Activated CD8-positive, alpha-beta T cell treated with anti-CD3 and anti-CD28 coated beads for 36 hours (primary cell): ENCODE results near the gene C11orf42. TPM values are rescaled to one million over a fixed set of nuclear protein-coding genes. Genes with fewer than 3 reads are reported as not detected.

Source experiments
- ATAC-seq: fragments of 200-7000 bp; cut with Tn5 transposase; one replicate; pipeline ENCODE4 v1.10.0; 2021; ENCODE audit warnings: mild to moderate bottlenecking, moderate library complexity
- CTCF ChIA-PET: fragments of 350-600 bp; sonication (Branson Sonifier 250); formaldehyde crosslinking; loops from one replicate; lab custom pipeline; 2021; ENCODE audit warnings: antibody characterized with exemption; lab: Charles Lee
- POLR2A ChIA-PET: fragments of 350-600 bp; sonication (Branson Sonifier 250); formaldehyde crosslinking; loops from one replicate; lab custom pipeline; 2021; ENCODE audit warnings: antibody characterized with exemption; lab: Charles Lee
- DNase-seq: peaks from one replicate; pipeline ENCODE4 v3.0.0-alpha.2; 2020
- H3K27ac Mint-ChIP-seq: one replicate; pipeline ENCODE4 v1.8.0; 2021; ENCODE audit warnings: mild to moderate bottlenecking, mixed read lengths
- H3K27me3 Mint-ChIP-seq: one replicate; pipeline ENCODE4 v1.8.0; 2021; ENCODE audit warnings: mixed read lengths
- H3K36me3 Mint-ChIP-seq: one replicate; pipeline ENCODE4 v1.8.0; 2021; ENCODE audit warnings: low read depth, mixed read lengths
- H3K4me1 Mint-ChIP-seq: one replicate; pipeline ENCODE4 v1.8.0; 2021; ENCODE audit warnings: low read depth, mixed read lengths
- H3K4me3 Mint-ChIP-seq: one replicate; pipeline ENCODE4 v1.8.0; 2021; ENCODE audit warnings: mild to moderate bottlenecking, moderate library complexity, mixed read lengths
- H3K9me3 Mint-ChIP-seq: one replicate; pipeline ENCODE4 v1.8.0; 2021; ENCODE audit warnings: mixed read lengths
- intact Hi-C: fragments of 100-400 bp; cut with micrococcal nuclease; formaldehyde crosslinking; loops from one replicate; pipeline ENCODE4 v1.10.0; 2022
- total RNA-seq, 2 experiments: library from RNA; stranded (reverse); gene quantifications; one replicate each; pipeline ENCODE4 v1.2.3, GENCODE V29; 2021
- TF ChIP-seq, protein P1 (sequence below): fragments of 200-600 bp; IDR thresholded peaks from one replicate; pipeline ENCODE4 v1.8.0; 2022; ENCODE audit warnings: antibody characterized with exemption, mild to moderate bottlenecking

Gene C11orf42
- total RNA-seq, 2 experiments from 2014 or later: not detected

DNA sequence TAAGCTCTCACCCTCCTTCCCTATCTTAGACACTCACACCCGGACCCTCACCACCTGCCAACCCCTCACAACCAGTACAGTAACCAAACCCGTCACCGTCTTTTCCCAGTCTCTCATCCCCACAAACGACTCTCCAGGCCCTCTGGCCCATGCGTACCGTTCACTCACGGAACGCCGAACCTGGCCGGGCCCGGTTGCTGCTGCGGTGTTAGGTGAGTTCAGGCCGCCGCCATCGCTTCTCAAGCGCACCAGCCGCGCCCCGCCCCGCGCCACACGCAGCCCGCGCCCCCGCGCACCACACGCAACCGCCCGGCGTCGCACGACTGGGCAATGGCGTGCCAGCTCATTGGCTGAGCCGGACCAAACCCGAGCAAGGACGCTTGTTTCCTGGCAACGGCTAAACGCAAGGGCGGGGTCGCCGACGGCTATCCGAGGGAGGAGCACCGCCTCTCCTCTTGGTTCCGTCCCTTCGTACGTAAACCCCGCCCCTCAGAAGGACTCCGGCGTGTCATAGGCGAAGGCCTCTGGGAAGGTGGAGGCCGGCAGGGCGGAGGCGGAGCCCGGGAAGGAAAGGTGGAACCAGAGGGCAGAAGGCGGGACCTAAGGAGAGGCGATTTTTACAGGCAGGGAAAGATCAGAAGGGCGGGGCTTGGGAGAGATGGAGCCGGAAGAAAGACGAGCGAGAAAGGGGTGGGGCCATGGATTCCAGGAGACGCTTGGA, 29.2 kb downstream of the C11orf42 start, which contains the start of gene FHIP1B:
Gene FHIP1B, minus strand, starts transcription at position 250 of the 721 bp plus-strand sequence. CDS start 10,120 bp downstream, outside the sequence.
- TF ChIP-seq, protein P1, sequence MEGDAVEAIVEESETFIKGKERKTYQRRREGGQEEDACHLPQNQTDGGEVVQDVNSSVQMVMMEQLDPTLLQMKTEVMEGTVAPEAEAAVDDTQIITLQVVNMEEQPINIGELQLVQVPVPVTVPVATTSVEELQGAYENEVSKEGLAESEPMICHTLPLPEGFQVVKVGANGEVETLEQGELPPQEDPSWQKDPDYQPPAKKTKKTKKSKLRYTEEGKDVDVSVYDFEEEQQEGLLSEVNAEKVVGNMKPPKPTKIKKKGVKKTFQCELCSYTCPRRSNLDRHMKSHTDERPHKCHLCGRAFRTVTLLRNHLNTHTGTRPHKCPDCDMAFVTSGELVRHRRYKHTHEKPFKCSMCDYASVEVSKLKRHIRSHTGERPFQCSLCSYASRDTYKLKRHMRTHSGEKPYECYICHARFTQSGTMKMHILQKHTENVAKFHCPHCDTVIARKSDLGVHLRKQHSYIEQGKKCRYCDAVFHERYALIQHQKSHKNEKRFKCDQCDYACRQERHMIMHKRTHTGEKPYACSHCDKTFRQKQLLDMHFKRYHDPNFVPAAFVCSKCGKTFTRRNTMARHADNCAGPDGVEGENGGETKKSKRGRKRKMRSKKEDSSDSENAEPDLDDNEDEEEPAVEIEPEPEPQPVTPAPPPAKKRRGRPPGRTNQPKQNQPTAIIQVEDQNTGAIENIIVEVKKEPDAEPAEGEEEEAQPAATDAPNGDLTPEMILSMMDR: no peak
- ATAC-seq: peak; percentile 94
- Mint-ChIP-seq H3K27ac (peak within 1 kb of the TSS; percentile 94), H3K9me3 (no peaks in the 10 kb centered on the region), H3K4me3 (peak within 1 kb of the TSS; percentile 93), H3K27me3 (no peaks in the 10 kb centered on the region), H3K4me1 (peaks cover 39% of the 10 kb centered on the region), H3K36me3 (no peaks in the 10 kb centered on the region)
- ChIA-PET CTCF (interaction anchor here (0.8 to 6.1 kb wide), 6 partner anchors 17 to 128 kb away, joined by 3 to 45 read pairs (median 11); no protein-coding TSS in a partner anchor), POLR2A (interaction anchor here (0.7 kb wide), 2 partner anchors 32 to 168 kb away, joined by 3 to 4 read pairs; no protein-coding TSS in a partner anchor)
- DNase-seq: peak; percentile 100
- intact Hi-C loops: no loop called here

DNA sequence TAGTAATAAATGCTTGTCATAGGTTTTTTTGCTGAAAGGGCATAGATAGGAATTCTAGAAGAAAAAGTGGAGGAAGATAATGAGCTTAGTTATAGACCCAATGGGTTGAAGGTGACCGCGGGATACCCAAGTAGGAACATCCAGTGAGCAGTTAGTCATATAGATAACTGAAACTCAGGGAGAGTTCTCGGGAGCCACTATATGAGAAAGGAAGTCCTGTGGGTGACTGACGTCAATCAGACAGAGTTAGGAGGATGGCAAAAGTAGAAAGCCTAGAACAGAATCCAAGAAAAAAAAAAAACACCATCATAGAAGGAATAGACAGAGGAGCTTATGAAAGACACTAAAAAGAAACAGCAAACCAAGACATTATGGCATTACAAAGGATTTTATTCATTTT, 31.9 kb downstream of the C11orf42 start:
- no peak overlapping the region for H3K4me3 Mint-ChIP-seq
- POLR2A ChIA-PET: interaction anchor here (1.0 to 1.4 kb wide), 3 partner anchors 9 to 24 kb away, joined by 3 to 5 read pairs (median 3); no protein-coding TSS in a partner anchor
- peaks cover 16% of the 10 kb centered on the region for H3K4me1 Mint-ChIP-seq
- no peak for DNase-seq
- H3K9me3 Mint-ChIP-seq: no peaks in the 10 kb centered on the region
- TF ChIP-seq, protein P1: no peak
- CTCF ChIA-PET: interaction anchor here (0.7 to 6.1 kb wide), 6 partner anchors 9 to 126 kb away, joined by 3 to 45 read pairs (median 11); no protein-coding TSS in a partner anchor
- no peak overlapping the region for H3K27ac Mint-ChIP-seq
- no peaks in the 10 kb centered on the region for H3K27me3 Mint-ChIP-seq
- no peaks in the 10 kb centered on the region for H3K36me3 Mint-ChIP-seq
- intact Hi-C loops: no loop called here
- no peak for ATAC-seq

DNA sequence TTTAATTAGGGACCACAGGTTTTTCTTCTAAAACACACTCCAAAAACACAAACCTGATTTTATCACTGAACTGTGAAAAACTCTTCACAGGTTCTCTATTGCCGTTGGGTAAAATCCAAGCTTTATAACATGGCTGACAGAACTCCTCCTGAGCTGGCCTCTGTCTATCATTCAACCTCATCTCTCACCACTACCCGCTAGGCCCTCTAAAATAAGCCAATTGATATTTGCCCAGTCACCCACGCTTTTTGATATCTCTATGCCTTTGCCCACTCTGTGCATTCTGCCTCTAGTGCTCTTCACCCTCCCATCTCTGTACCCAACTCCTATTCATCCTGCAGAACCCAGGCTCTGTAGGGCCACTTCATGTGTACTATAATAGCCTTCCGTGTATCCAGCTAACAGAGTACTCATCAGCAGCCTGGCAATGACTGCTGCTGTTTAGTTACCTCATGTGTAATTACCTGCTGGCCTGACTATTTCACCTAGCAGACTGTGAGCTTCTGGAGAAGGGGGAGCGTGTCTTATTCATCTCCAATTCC, 32.5 kb downstream of the C11orf42 start:
- Mint-ChIP-seq H3K4me1 (peaks cover 13% of the 10 kb centered on the region), H3K4me3 (no peak overlapping the region), H3K36me3 (no peaks in the 10 kb centered on the region), H3K27me3 (no peaks in the 10 kb centered on the region), H3K9me3 (no peaks in the 10 kb centered on the region), H3K27ac (no peak overlapping the region)
- ChIA-PET POLR2A (interaction anchor here (1.0 kb wide), 1 partner anchor 15 kb away, joined by 3 read pairs; no protein-coding TSS in a partner anchor), CTCF (interaction anchor here (0.7 to 6.1 kb wide), 4 partner anchors 11 to 125 kb away, joined by 3 to 45 read pairs (median 20); no protein-coding TSS in a partner anchor)
- intact Hi-C loops: no loop called here
- ATAC-seq (no peak), DNase-seq (no peak)
- TF ChIP-seq, protein P1: no peak

DNA sequence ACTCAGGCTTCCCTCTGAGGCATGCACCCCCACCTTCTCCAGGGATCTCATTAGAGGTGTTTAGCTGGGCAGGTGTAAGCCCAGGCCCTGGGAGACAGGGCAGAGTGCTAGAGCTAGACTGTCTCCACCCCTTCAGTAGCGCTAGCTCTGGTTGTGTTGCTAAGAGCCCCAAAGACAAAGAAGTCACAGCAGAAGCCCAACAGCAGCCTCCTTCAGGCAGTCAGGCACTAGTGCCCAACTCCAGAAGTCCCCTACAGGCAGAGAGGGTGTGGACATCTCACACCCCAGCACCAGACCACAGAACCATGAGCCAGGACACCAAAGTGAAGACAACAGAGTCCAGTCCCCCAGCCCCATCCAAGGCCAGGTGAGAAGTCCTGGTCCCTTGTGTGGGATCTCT, 33.5 kb downstream of the C11orf42 start, which contains the start of gene CNGA4:
Gene CNGA4, plus strand, starts transcription at position 188 of the 400 bp plus-strand sequence. Its CDS starts 118 bp downstream, at position 306.
- no peak for ATAC-seq
- Mint-ChIP-seq H3K4me3 (no peak within 1 kb of the TSS), H3K36me3 (no peaks in the 10 kb centered on the region), H3K27me3 (no peaks in the 10 kb centered on the region), H3K27ac (no peak within 1 kb of the TSS), H3K9me3 (no peaks in the 10 kb centered on the region), H3K4me1 (peaks cover 5% of the 10 kb centered on the region)
- ChIA-PET POLR2A (no interaction called here), CTCF (interaction anchor here (0.9 to 6.1 kb wide), 3 partner anchors 13 to 115 kb away, joined by 3 to 45 read pairs (median 18); no protein-coding TSS in a partner anchor)
- intact Hi-C loops: no loop called here
- TF ChIP-seq, protein P1: no peak
- no peak for DNase-seq
